GM20431 (cell line): ENCODE measurements around the gene PSME3IP1.

Experiments
- in situ Hi-C: fragments of 300-500 bp; cut with MseI, MboI; formaldehyde crosslinking; loops from one replicate; pipeline ENCODE4 v1.15.0; 2020; ENCODE audit warnings: low sequenced_read_pairs; ENCODE audit not compliant: unreplicated experiment

The PSME3IP1 gene

GRCh38 chr16:57172721-57173290, 13.0 kb downstream of the PSME3IP1 start:
- in situ Hi-C loops: no loop called here

- in situ Hi-C loops: no loop called here
These were observed 16.5 kb downstream of the PSME3IP1 start for GRCh38 chr16:57169327-57169726.

DNA sequence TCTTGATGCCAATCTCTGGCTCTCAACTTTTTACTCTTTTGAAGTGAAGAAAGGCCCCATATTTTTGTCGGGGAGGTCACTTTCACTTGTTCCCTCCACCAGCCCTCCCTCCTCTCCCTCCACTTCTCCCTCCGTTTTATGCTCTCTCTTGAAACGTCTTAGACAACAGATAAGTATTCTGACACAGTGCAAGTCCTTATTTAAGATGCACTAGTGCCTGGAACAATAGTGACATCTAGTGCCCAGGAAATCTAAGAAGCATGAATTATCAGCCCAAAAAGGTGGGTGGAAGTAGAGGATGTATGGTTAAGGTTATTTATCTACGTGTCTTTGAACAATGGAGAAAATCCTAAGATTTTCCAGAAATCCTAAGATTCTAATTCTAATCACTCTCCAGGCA, 17.9 kb downstream of the PSME3IP1 start:
- in situ Hi-C loops: no loop called here

DNA sequence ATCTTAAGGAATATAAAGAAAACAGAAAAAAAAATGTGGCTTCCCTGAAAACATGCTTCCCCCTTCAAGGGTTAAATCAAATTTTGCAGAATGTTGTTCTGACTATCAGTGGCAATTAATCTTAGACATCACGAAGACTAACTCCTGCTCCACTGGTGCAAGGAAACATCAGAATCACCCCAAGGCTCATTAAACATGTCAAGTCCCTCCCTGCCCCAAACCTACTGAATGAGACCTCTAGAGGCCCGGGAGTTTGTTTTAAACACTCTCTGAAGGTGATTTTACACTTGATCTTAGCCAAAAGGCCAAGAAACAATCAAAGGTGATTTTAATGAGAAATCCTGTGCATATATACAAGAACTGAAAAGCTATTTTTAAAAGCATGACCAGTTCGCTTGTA, 18.3 kb downstream of the PSME3IP1 start:
- in situ Hi-C loops: no loop called here

DNA sequence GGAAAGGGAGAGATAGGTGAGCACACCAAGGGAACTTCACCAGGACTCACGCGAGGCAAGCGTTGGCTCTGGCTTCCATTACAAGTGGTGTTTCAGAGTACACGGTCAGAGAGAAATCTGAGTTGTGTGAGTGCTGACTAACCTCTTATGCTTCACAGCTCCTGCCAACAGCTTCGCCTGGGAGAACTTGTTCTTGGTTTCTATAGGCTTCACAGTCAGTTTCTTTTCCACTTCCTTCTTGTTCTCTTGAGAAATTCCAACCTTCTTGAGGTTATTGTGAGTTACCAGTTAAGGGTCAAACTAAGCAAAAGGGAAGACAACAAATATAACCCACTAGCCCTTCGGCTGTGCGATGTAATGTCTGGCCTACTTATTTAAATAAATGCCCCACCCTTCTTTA, 18.9 kb downstream of the PSME3IP1 start:
- in situ Hi-C loops: no loop called here

- in situ Hi-C loops: no loop called here
These were observed 19.4 kb downstream of the PSME3IP1 start for GRCh38 chr16:57166451-57166850.

GRCh38 chr16:57165938-57166337, 19.9 kb downstream of the PSME3IP1 start:
- in situ Hi-C loops: no loop called here

DNA sequence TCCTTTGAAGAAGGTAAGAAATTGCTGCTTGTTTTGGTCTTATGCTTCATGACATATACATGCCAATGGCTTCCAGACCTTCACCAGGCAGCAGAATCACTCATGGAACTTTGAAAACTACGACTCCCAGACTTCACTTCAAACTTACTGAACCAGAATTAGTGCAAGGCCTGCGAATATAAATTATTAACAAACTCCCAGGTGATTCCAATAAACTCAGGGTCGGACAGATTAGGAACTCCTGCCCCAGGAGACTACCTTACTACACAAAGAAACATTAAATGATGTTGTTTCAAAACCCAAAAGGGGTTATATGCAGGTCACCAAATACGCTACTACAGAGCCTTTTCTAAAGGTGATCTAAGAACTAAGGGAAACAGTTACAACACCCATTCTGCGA, 20.4 kb downstream of the PSME3IP1 start:
- in situ Hi-C loops: no loop called here

- in situ Hi-C loops: no loop called here
These were observed 22.0 kb downstream of the PSME3IP1 start for GRCh38 chr16:57163842-57164241.

- in situ Hi-C loops: no loop called here
These were observed 26.4 kb downstream of the PSME3IP1 start for GRCh38 chr16:57159447-57159846.

GRCh38 chr16:57157533-57157932, 28.3 kb downstream of the PSME3IP1 start:
- in situ Hi-C loops: no loop called here

GRCh38 chr16:57156351-57156703, 29.5 kb downstream of the PSME3IP1 start:
- in situ Hi-C loops: no loop called here

DNA sequence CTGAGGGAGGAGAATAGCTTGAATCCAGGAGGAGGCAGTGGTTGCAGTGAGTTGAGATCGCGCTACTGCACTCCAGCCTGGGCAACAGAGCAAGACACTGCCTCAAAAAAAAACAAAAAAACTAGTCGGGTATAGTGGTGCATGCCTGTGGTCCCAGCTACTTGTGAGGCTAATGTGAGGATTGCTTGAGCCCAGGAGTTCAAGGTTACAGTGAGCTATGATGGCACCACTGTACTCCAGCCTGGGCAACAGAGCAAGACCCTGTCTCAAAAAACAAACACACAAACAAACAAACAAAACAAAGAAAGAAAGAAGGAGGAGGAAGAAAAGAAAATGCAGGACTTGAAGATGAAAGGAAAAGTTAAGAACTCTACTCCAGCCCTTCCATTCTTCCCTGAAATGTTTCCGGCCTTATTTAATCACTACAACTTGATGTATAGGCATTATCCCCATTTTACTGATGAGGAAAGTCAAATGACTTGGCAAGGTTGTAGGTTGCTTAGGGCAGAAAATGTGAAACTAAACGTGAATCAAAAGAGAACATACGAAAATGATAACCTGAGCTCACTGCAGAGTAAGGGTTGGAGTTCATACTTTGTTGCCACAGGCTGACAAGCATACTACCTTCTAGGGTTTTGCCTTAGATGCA, 30.0 kb downstream of the PSME3IP1 start:
- in situ Hi-C loops: no loop called here

- in situ Hi-C loops: no loop called here
These were observed 32.0 kb downstream of the PSME3IP1 start for GRCh38 chr16:57153841-57154240.

DNA sequence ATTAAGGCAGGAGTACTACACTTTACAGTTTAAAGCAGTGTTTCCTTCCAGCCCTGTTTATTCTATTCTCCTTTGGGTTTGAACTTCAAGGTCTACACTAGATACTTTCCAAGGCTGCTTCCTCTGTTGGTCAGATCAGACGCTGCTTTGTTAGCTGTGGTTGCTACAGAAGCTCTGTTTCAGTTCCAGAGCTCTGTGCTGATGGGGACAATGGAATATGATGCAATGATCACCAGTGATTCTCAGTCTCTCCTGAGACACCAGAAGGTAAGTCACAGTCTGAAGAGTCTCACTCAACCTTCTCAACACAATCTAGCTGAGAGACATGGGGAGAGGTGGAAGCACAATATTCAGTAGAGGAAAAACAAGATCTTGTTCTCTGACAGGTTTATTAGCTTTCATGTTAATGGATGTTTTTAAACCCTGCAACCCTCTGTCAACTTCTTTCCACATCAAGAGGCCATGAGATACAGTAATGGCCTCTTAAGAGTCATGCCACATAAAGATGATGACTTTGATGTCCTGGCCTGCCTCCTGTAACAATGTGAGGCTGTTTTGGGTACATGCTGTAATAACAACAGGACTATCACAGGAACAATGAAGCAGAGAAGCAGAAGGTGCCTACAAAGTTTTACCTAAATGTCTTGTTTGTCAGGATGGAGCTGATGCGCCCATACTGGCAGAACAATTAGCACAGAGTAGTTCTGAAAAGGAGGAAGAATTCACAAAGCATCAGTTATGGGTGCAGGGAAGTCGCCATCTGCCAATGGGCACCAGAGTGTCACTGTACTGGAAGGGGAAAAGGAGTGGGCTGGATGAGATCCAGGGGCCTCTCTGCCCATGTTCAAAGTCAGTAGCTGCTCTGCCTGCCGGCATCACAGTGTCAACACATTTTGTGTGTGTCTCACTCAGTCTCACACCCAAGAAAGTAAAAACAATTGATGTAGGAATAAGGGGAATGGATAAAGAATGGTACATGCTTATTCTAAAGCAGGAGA, 33.4 kb downstream of the PSME3IP1 start:
- in situ Hi-C loops: no loop called here

GRCh38 chr16:57151369-57151768, 34.5 kb downstream of the PSME3IP1 start:
- in situ Hi-C loops: no loop called here

- in situ Hi-C loops: no loop called here
These were observed 35.0 kb downstream of the PSME3IP1 start for GRCh38 chr16:57150682-57151330.

- in situ Hi-C loops: no loop called here
These were observed 36.4 kb downstream of the PSME3IP1 start for GRCh38 chr16:57149391-57149790.

DNA sequence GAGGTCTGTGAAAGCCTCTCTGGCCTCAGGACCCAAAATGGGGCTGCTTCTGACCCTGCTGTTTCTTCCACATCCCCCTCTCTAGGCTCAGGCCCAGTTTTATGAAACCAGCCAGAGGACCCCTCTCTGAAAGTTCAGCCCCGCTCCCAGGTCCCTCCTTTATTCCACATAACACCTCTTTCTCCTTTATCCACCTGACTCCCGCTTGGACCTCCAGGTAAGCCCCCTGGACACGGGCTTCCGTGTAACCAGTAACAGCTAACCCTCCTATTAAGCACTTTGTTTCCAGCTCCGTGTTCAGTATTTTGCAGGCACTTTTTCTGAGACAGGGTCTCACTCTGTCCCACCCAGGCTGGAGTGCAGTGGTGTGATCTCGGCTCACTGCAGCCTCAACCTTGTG, 37.4 kb downstream of the PSME3IP1 start:
- in situ Hi-C loops: no loop called here

DNA sequence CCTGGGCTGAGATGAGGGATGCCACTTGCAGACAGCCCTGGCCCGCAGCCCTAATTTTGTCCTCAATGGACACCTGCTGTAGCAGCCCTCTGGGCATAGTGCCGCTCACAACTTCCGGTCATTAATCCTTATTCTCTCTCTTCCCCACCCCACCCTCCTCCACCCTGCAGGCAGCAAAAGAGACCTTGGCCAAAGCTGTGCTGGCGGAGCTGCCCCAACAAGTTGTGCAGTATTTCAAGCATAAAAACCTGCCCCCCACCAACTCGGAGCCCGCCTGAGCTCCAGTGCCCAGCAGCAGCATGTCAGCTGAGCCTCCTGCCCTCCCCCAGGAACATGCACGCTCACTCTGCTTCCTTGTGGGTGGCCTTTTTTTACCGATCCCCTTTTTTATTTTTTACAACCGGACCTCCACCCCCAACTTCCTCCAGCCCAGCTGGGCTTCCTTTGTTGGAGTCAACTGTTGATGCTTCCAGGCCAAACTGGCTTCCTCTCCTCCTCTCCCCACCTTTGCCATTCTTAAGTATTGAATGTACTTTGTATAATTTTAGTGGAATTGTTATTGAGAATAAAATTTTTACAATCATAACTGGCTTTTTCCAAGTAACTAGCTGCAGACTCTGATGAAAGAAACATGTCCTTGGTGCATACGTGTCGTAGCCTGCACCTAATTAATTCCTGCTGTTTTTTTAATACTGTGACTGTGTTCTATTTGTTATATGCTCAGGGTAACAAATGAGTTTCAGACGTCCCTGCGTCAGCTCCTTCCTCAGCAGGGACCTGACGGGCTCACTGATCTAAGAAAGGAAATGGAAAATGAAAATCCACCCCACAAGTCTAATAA, 38.2 kb downstream of the PSME3IP1 start:
- in situ Hi-C loops: no loop called here
